HEK293 (cell line): ENCODE data around the gene GALK1.

ENCODE experiments used
- CTCF ChIA-PET: fragments of 350-600 bp; formaldehyde crosslinking; extraction: SDS; loops from one replicate; lab custom pipeline; 2021; ENCODE audit warnings: antibody characterized with exemption; lab: Yijun Ruan, JAX
- POLR2A ChIA-PET: fragments of 300-600 bp; formaldehyde crosslinking; extraction: SDS; loops from one replicate; lab custom pipeline; 2020; ENCODE audit warnings: antibody characterized with exemption, inconsistent platforms; lab: Yijun Ruan, JAX
- H3K27ac ChIP-seq: fragments of 200-500 bp; sonication (Bioruptor generic); 2 replicates; pipeline ENCODE4 v1.5.1; 2014; ENCODE audit warnings: low read depth, low read length, control low read depth, inconsistent platforms; ENCODE audit errors: extremely low read depth
- H3K36me3 ChIP-seq, 2 experiments: fragments of 200-500 bp in 1 of 2; sonication (Bioruptor generic) in 1 of 2; 1 replicate in 1 of 2; 2 replicates in 1 of 2; pipeline ENCODE4 v1.5.1; 2014 to 2017; ENCODE audit warnings: inconsistent platforms in 2 of 2, low read length in 2 of 2; ENCODE audit not compliant: control insufficient read depth in 2 of 2, insufficient read depth in 1 of 2
- H3K4me1 ChIP-seq: fragments of 200-500 bp; sonication (Bioruptor generic); 2 replicates; pipeline ENCODE4 v1.5.1; 2014; ENCODE audit warnings: mild to moderate bottlenecking, low read length, inconsistent platforms; ENCODE audit not compliant: control insufficient read depth, insufficient read depth
- H3K4me3 ChIP-seq: 2 replicates; pipeline ENCODE4 v1.5.1; 2011; ENCODE audit warnings: low read depth, mild to moderate bottlenecking, control low read depth, low read length, moderate library complexity
- H3K9me3 ChIP-seq: fragments of 200-500 bp; sonication (Bioruptor generic); 2 replicates; pipeline ENCODE4 v1.5.1; 2014; ENCODE audit warnings: low read depth, low read length, inconsistent platforms; ENCODE audit not compliant: control insufficient read depth, insufficient read depth
- FEZF1 ChIP-seq: fragments of 450-650 bp; formaldehyde crosslinking; IDR thresholded peaks from 2 replicates; pipeline ENCODE4 v1.5.1; 2016; ENCODE audit warnings: missing biosample characterization, missing genetic modification characterization
- KLF1 ChIP-seq: fragments of 450-650 bp; formaldehyde crosslinking; IDR thresholded peaks from 2 replicates; pipeline ENCODE4 v1.5.1; 2016; ENCODE audit warnings: missing biosample characterization, missing genetic modification characterization
- KLF10 ChIP-seq: fragments of 450-650 bp; IDR thresholded peaks from 2 replicates; pipeline ENCODE4 v1.5.1; 2018; ENCODE audit warnings: missing biosample characterization, mild to moderate bottlenecking, missing genetic modification characterization
- SCRT1 ChIP-seq: fragments of 450-650 bp; formaldehyde crosslinking; IDR thresholded peaks from 2 replicates; pipeline ENCODE4 v1.5.1; 2016; ENCODE audit warnings: missing biosample characterization, missing genetic modification characterization, borderline replicate concordance
- SCRT2 ChIP-seq: fragments of 450-650 bp; formaldehyde crosslinking; IDR thresholded peaks from 2 replicates; pipeline ENCODE4 v1.5.1; 2016; ENCODE audit warnings: missing biosample characterization, missing genetic modification characterization
- ZBTB17 ChIP-seq: fragments of 450-650 bp; formaldehyde crosslinking; IDR thresholded peaks from 2 replicates; pipeline ENCODE4 v1.5.1; 2016; ENCODE audit warnings: missing biosample characterization, missing genetic modification characterization
- ZBTB48 ChIP-seq: fragments of 450-650 bp; formaldehyde crosslinking; IDR thresholded peaks from 2 replicates; pipeline ENCODE4 v1.5.1; 2016; ENCODE audit warnings: missing biosample characterization, missing genetic modification characterization
- ZEB2 ChIP-seq: fragments of 450-650 bp; formaldehyde crosslinking; IDR thresholded peaks from 2 replicates; pipeline ENCODE4 v1.5.1; 2016; ENCODE audit warnings: missing biosample characterization, missing genetic modification characterization
- ZFP37 ChIP-seq: fragments of 450-650 bp; formaldehyde crosslinking; IDR thresholded peaks from 2 replicates; pipeline ENCODE4 v1.5.1; 2016; ENCODE audit warnings: missing biosample characterization, missing genetic modification characterization
- ZNF266 ChIP-seq: fragments of 450-650 bp; formaldehyde crosslinking; IDR thresholded peaks from 2 replicates; pipeline ENCODE4 v1.5.1; 2016; ENCODE audit warnings: missing biosample characterization, missing genetic modification characterization, low read depth
- ZNF335 ChIP-seq: fragments of 450-650 bp; formaldehyde crosslinking; conservative IDR thresholded peaks from 2 replicates; pipeline ENCODE4 v1.5.1; 2016; ENCODE audit warnings: missing biosample characterization, missing genetic modification characterization
- ZNF549 ChIP-seq: fragments of 450-650 bp; IDR thresholded peaks from 2 replicates; pipeline ENCODE4 v1.5.1; 2018; ENCODE audit warnings: missing biosample characterization, missing genetic modification characterization, mild to moderate bottlenecking, inconsistent platforms, moderate library complexity
- ZNF843 ChIP-seq: fragments of 450-650 bp; formaldehyde crosslinking; IDR thresholded peaks from 2 replicates; pipeline ENCODE4 v1.5.1; 2016; ENCODE audit warnings: missing biosample characterization, missing genetic modification characterization
- TF ChIP-seq, protein P1 (sequence below): fragments of 450-650 bp; formaldehyde crosslinking; optimal IDR thresholded peaks from 2 replicates; pipeline ENCODE3; 2016; ENCODE audit warnings: missing biosample characterization, mild to moderate bottlenecking, missing genetic modification characterization
- TF ChIP-seq, protein P2 (sequence below): fragments of 450-650 bp; formaldehyde crosslinking; IDR thresholded peaks from 2 replicates; pipeline ENCODE4 v1.5.1; 2016; ENCODE audit warnings: missing biosample characterization, missing genetic modification characterization
- TF ChIP-seq, protein P3 (sequence below): fragments of 450-650 bp; formaldehyde crosslinking; IDR thresholded peaks from 2 replicates; pipeline ENCODE4 v1.5.1; 2017; ENCODE audit warnings: missing biosample characterization, mild to moderate bottlenecking, missing genetic modification characterization, moderate library complexity

GALK1 gene

DNA sequence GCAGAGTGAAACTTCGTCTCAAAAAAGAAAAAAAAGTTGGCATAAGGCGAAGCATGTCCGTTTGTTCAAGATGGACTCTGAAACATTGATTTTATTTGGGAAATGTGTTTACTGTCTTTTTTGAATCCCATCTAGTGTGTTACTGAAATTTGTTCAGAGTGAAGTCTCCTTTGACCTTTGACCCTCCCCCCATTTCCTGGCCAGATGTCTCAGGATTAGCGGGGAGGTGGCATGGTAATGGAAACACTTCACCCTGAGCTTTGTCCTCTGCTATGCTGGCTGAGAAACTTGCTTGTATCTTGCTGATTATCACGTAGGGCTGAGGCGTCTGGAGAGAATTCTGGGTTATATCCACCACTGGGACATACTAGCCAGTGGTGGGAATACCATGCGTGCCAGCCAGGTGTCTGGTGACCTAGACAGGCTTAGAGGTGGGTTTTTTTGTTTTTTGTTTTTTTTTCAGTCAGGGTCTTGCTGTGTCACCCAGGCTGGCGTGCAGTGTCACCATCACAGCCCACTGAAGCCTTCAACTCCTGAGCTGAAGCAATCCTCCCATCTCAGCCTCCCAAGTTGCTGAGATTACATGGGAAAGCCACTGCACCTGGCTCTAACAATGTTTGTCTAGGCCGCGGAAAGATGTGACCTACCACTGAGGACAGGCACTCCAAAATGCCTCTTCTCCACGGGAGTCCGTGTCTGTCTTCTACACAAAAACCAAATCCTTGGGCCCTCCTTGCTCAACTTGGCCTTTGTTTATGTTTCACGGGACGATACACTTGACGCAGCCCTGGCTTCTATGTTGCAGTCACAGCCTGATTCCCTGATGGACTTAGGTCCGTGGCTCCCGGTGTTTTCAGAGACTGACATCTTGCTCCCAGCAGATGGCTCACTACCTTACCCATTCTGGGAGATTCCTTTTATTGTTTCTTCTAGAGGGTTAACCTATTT is 6.6 kb upstream of the GALK1 start (continued):
- TF ChIP-seq ZBTB17 (tag by site-specific recombination) (peak; percentile 33; the same call in 1 of the 2 replicates), KLF1 (tag by site-specific recombination) (no peak)

DNA sequence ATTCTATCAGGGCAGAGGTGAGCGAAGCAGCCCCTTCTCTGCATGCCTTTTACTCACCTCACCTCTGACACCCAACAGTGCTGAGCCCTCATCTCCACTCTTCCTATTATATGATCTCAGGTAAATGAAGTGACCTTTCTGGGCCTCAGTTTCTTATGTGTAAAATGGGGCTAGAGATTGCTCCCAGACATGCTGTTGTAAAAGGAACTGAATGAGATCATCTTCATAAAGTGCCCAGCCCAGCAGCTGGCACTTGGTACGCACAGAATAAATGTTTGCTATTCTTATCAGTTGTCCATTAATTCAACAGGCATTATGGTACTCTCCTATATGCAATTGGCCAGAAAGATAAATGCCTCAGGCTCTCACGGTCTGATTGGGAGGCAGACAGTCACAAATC is 4.5 kb upstream of the GALK1 start:
- peaks cover 3% of the 10 kb centered on the region; the same call in 1 of the 2 replicates for H3K4me1 ChIP-seq
- peaks cover 0 to 7% of the 10 kb centered on the region in 2 experiments; a peak in 1 of 3 replicates for H3K36me3 ChIP-seq
- H3K9me3 ChIP-seq = no peaks in the 10 kb centered on the region
- POLR2A ChIA-PET = interaction anchor here (0.5 to 12.0 kb wide), 6 partner anchors 7 to 135 kb away, joined by 3 to 234 read pairs (median 4); partner anchors contain the start of genes MRPL38 and WBP2
- CTCF ChIA-PET = interaction anchor here (1.7 to 1.8 kb wide), 2 partner anchors 136 to 168 kb away, joined by 4 to 11 read pairs; partner anchors contain the start of gene SMIM5
- no peak overlapping the region for H3K4me3 ChIP-seq
- H3K27ac ChIP-seq = no peak overlapping the region
- no peak for TF ChIP-seq ZFP37 (tag by site-specific recombination)
- no peak for TF ChIP-seq KLF10 (tag by site-specific recombination)
- TF ChIP-seq FEZF1 (tag by site-specific recombination) = peak; percentile 81
- peak; percentile 22; the same call in 1 of the 2 replicates for TF ChIP-seq KLF1 (tag by site-specific recombination)
- peak; percentile 56 for TF ChIP-seq ZNF843 (tag by site-specific recombination)
- TF ChIP-seq, protein P1, sequence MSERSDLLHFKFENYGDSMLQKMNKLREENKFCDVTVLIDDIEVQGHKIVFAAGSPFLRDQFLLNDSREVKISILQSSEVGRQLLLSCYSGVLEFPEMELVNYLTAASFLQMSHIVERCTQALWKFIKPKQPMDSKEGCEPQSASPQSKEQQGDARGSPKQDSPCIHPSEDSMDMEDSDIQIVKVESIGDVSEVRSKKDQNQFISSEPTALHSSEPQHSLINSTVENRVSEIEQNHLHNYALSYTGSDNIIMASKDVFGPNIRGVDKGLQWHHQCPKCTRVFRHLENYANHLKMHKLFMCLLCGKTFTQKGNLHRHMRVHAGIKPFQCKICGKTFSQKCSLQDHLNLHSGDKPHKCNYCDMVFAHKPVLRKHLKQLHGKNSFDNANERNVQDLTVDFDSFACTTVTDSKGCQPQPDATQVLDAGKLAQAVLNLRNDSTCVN (tag by site-specific recombination) = peak; percentile 4
- TF ChIP-seq, protein P2, sequence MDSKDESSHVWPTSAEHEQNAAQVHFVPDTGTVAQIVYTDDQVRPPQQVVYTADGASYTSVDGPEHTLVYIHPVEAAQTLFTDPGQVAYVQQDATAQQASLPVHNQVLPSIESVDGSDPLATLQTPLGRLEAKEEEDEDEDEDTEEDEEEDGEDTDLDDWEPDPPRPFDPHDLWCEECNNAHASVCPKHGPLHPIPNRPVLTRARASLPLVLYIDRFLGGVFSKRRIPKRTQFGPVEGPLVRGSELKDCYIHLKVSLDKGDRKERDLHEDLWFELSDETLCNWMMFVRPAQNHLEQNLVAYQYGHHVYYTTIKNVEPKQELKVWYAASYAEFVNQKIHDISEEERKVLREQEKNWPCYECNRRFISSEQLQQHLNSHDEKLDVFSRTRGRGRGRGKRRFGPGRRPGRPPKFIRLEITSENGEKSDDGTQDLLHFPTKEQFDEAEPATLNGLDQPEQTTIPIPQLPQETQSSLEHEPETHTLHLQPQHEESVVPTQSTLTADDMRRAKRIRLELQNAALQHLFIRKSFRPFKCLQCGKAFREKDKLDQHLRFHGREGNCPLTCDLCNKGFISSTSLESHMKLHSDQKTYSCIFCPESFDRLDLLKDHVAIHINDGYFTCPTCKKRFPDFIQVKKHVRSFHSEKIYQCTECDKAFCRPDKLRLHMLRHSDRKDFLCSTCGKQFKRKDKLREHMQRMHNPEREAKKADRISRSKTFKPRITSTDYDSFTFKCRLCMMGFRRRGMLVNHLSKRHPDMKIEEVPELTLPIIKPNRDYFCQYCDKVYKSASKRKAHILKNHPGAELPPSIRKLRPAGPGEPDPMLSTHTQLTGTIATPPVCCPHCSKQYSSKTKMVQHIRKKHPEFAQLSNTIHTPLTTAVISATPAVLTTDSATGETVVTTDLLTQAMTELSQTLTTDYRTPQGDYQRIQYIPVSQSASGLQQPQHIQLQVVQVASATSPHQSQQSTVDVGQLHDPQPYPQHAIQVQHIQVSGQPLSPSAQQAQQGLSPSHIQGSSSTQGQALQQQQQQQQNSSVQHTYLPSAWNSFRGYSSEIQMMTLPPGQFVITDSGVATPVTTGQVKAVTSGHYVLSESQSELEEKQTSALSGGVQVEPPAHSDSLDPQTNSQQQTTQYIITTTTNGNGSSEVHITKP (tag by site-specific recombination) = peak; percentile 83
- TF ChIP-seq SCRT2 (tag by site-specific recombination) = peak; percentile 56
- no peak for TF ChIP-seq ZBTB48 (tag by site-specific recombination)
- TF ChIP-seq SCRT1 (tag by site-specific recombination) = peak; percentile 48; the same call in 1 of the 2 replicates
- no peak for TF ChIP-seq ZNF549
- TF ChIP-seq ZEB2 = peak; percentile 67
- TF ChIP-seq, protein P3, sequence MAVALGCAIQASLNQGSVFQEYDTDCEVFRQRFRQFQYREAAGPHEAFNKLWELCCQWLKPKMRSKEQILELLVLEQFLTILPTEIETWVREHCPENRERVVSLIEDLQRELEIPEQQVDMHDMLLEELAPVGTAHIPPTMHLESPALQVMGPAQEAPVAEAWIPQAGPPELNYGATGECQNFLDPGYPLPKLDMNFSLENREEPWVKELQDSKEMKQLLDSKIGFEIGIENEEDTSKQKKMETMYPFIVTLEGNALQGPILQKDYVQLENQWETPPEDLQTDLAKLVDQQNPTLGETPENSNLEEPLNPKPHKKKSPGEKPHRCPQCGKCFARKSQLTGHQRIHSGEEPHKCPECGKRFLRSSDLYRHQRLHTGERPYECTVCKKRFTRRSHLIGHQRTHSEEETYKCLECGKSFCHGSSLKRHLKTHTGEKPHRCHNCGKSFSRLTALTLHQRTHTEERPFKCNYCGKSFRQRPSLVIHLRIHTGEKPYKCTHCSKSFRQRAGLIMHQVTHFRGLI (tag by site-specific recombination) = peak; percentile 68
- TF ChIP-seq ZNF335 (tag by site-specific recombination) = peak; percentile 63
- no peak for TF ChIP-seq ZNF266 (tag by site-specific recombination)
